Parathyroid adenoma (tissue), 2 donors: Measurements from ENCODE around the gene MGRN1.
A peak's percentile ranks its signal among the peaks of the same experiment; 100 is the strongest.

Source experiments
- H2AFZ ChIP-seq: fragments of 300-600 bp; sonication (generic); one replicate; pipeline ENCODE4 v1.7.0; 2017; ENCODE audit warnings: antibody characterized with exemption, mild to moderate bottlenecking
- H3K27ac ChIP-seq: fragments of 300-600 bp; sonication (generic); one replicate; pipeline ENCODE4 v1.7.0; 2017
- H3K27me3 ChIP-seq: fragments of 300-600 bp; sonication (generic); one replicate; pipeline ENCODE4 v1.7.0; 2017; ENCODE audit warnings: low read length; ENCODE audit not compliant: control insufficient read depth, insufficient read depth
- H3K36me3 ChIP-seq: fragments of 300-600 bp; sonication (generic); one replicate; pipeline ENCODE4 v1.7.0; 2017; ENCODE audit warnings: low read length; ENCODE audit not compliant: control insufficient read depth, insufficient read depth
- H3K4me1 ChIP-seq: fragments of 300-600 bp; sonication (generic); one replicate; pipeline ENCODE4 v1.7.0; 2017; ENCODE audit warnings: control low read depth
- H3K4me2 ChIP-seq: fragments of 300-600 bp; sonication (generic); one replicate; pipeline ENCODE4 v1.7.0; 2017; ENCODE audit warnings: low read length
- H3K4me3 ChIP-seq: fragments of 300-600 bp; sonication (generic); one replicate; pipeline ENCODE4 v1.7.0; 2017; ENCODE audit warnings: low read depth, low read length
- H3K79me2 ChIP-seq: fragments of 300-600 bp; sonication (generic); one replicate; pipeline ENCODE4 v1.7.0; 2017; ENCODE audit warnings: control low read depth
- H3K9ac ChIP-seq: fragments of 300-600 bp; sonication (generic); one replicate; pipeline ENCODE4 v1.7.0; 2017; ENCODE audit warnings: mild to moderate bottlenecking
- H3K9me3 ChIP-seq: fragments of 300-600 bp; sonication (generic); one replicate; pipeline ENCODE4 v1.7.0; 2017; ENCODE audit warnings: low read length; ENCODE audit not compliant: control insufficient read depth
- CTCF ChIP-seq: fragments of 300-600 bp; sonication (generic); IDR thresholded peaks from one replicate; pipeline ENCODE4 v1.7.0; 2017; ENCODE audit warnings: antibody characterized with exemption, mild to moderate bottlenecking
- donor health status: primary hyperparathyroidism.

Gene MGRN1

GRCh38 chr16:4618645-4619418 is 5.8 kb upstream of the MGRN1 start:
- TF ChIP-seq CTCF = no peak
- Histone ChIP-seq H3K27me3 (no peaks in the 10 kb centered on the region), H3K9me3 (no peaks in the 10 kb centered on the region), H3K27ac (no peak overlapping the region), H3K4me3 (no peak overlapping the region), H3K79me2 (peaks cover 9% of the 10 kb centered on the region), H3K4me2 (no peak overlapping the region), H2AFZ (no peak overlapping the region), H3K36me3 (no peaks in the 10 kb centered on the region), H3K4me1 (peaks cover 16% of the 10 kb centered on the region), H3K9ac (no peak overlapping the region)

GRCh38 chr16:4623593-4623992 is 1.0 kb upstream of the MGRN1 start:
- peak overlapping the region; percentile 80 for H3K4me2 ChIP-seq
- TF ChIP-seq CTCF = no peak
- H3K4me3 ChIP-seq = peak overlapping the region; percentile 85
- H3K79me2 ChIP-seq = peaks cover 41% of the 10 kb centered on the region
- H2AFZ ChIP-seq = peak overlapping the region; percentile 99
- no peaks in the 10 kb centered on the region for H3K27me3 ChIP-seq
- H3K4me1 ChIP-seq = peaks cover 15% of the 10 kb centered on the region
- no peaks in the 10 kb centered on the region for H3K36me3 ChIP-seq
- H3K9ac ChIP-seq = no peak overlapping the region
- no peak overlapping the region for H3K27ac ChIP-seq
- H3K9me3 ChIP-seq = no peaks in the 10 kb centered on the region

GRCh38 chr16:4624827-4625559 is 367 bp downstream of the MGRN1 start:
- no peaks in the 10 kb centered on the region for H3K36me3 ChIP-seq
- no peak for TF ChIP-seq CTCF
- H3K4me1 ChIP-seq = peaks cover 15% of the 10 kb centered on the region
- no peaks in the 10 kb centered on the region for H3K9me3 ChIP-seq
- H3K4me2 ChIP-seq = peak overlapping the region; percentile 89
- peak overlapping the region; percentile 85 for H3K4me3 ChIP-seq
- no peaks in the 10 kb centered on the region for H3K27me3 ChIP-seq
- H3K27ac ChIP-seq = peak overlapping the region; percentile 99
- H3K9ac ChIP-seq = peak overlapping the region; percentile 97
- H3K79me2 ChIP-seq = peaks cover 49% of the 10 kb centered on the region
- peak overlapping the region; percentile 93 for H2AFZ ChIP-seq

DNA sequence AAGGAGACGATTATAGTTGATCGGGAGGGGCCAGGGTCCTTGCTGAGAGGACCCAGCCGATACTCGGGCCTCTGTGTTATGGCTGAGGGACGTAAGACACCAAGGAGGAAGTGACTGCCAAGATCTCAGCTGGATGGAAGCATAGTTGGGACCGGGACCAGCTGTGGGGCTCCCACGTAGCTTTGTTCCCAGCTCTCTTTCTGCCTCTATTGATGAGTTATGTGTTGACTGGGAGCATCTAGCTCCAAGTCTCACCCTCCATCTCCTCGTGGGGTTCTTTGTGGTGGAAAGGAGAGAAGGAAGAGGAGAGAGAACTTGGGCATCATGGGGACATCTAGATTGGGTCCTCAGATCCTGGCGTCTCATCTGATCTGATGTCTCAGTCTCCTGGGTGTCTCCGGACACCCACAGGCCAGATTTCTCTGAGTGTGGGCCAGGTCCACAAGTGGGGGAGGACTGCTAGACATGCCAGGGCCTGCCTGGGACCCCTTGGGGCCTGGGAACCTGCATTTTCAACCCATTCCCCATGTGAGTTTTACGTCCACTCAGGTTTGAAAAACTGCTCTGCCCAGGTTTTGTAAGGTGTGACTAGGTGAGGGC is 1.0 kb downstream of the MGRN1 start:
- H3K4me3 ChIP-seq = peak overlapping the region; percentile 85
- H3K36me3 ChIP-seq = no peaks in the 10 kb centered on the region
- H3K27ac ChIP-seq = peak overlapping the region; percentile 99
- peak overlapping the region; percentile 97 for H3K9ac ChIP-seq
- H3K27me3 ChIP-seq = no peaks in the 10 kb centered on the region
- TF ChIP-seq CTCF = no peak
- peaks cover 55% of the 10 kb centered on the region for H3K79me2 ChIP-seq
- no peaks in the 10 kb centered on the region for H3K9me3 ChIP-seq
- peaks cover 15% of the 10 kb centered on the region for H3K4me1 ChIP-seq
- peak overlapping the region; percentile 89 for H3K4me2 ChIP-seq
- peak overlapping the region; percentile 93 for H2AFZ ChIP-seq
